GM19023 (cell line): ENCODE data around the gene FOXRED2.
"Not testable (repeated sequence)": the region's sequence is repeated elsewhere in the genome, so short reads cannot be mapped to it uniquely, and the experiment has no call there.

ENCODE experiments used
- ATAC-seq: cut with Tn5 transposase; IDR thresholded peaks from one replicate; pipeline ENCODE4 v1.9.1; 2021; ENCODE audit warnings: mild to moderate bottlenecking, moderate library complexity; ENCODE audit not compliant: unreplicated experiment

Gene FOXRED2

GRCh38 chr22:36519906-36520305, 13.1 kb upstream of the FOXRED2 start:
- not testable (repeated sequence) for ATAC-seq

GRCh38 chr22:36514766-36515165, 7.9 kb upstream of the FOXRED2 start:
- no peak for ATAC-seq

GRCh38 chr22:36512991-36513390, 6.2 kb upstream of the FOXRED2 start:
- no peak for ATAC-seq

GRCh38 chr22:36512333-36512732, 5.5 kb upstream of the FOXRED2 start:
- no peak for ATAC-seq

- ATAC-seq = no peak
Observed at GRCh38 chr22:36510966-36511881, 4.4 kb upstream of the FOXRED2 start.

GRCh38 chr22:36510384-36510783, 3.5 kb upstream of the FOXRED2 start:
- no peak for ATAC-seq

- ATAC-seq = no peak
Observed at GRCh38 chr22:36507518-36508010, 724 bp upstream of the FOXRED2 start.

GRCh38 chr22:36505998-36506635, 723 bp downstream of the FOXRED2 start:
- ATAC-seq = no peak

GRCh38 chr22:36497910-36498665, 8.8 kb downstream of the FOXRED2 start:
- no peak for ATAC-seq

GRCh38 chr22:36493690-36494110, 13.1 kb downstream of the FOXRED2 start:
- no peak for ATAC-seq

- ATAC-seq = no peak
Observed at GRCh38 chr22:36492109-36492508, 14.7 kb downstream of the FOXRED2 start.

- ATAC-seq = no peak
Observed at GRCh38 chr22:36491155-36491554, 15.7 kb downstream of the FOXRED2 start.

- ATAC-seq = no peak
Observed at GRCh38 chr22:36486619-36487384, 20.0 kb downstream of the FOXRED2 start.

- ATAC-seq = peak; percentile 81
Observed at GRCh38 chr22:36481393-36482168, 25.3 kb downstream of the FOXRED2 start, which contains the start of gene TXN2. Gene TXN2 (minus strand): TSS chr22:36481640. CDS start chr22:36480837, 803 bp downstream.

- ATAC-seq = no peak
Observed at GRCh38 chr22:36480941-36481392, 25.9 kb downstream of the FOXRED2 start.

- no peak for ATAC-seq
Observed at GRCh38 chr22:36478966-36479365, 27.9 kb downstream of the FOXRED2 start.

- no peak for ATAC-seq
Observed at GRCh38 chr22:36475341-36475740, 31.5 kb downstream of the FOXRED2 start.

- ATAC-seq = no peak
Observed at GRCh38 chr22:36472689-36473088, 34.2 kb downstream of the FOXRED2 start.

GRCh38 chr22:36471341-36471821, 35.5 kb downstream of the FOXRED2 start:
- no peak for ATAC-seq
